ENCODE data around the gene RRP1B. TPM values are rescaled to one million over a fixed set of nuclear protein-coding genes. Genes with fewer than 3 reads are reported as not detected.

RRP1B gene
- total and polyA plus RNA-seq, 2 of the 13 experiments (the other 11 are each of a cell fraction or from before 2014, with no cell fraction given), result 16.3 to 46.2 TPM

DNA sequence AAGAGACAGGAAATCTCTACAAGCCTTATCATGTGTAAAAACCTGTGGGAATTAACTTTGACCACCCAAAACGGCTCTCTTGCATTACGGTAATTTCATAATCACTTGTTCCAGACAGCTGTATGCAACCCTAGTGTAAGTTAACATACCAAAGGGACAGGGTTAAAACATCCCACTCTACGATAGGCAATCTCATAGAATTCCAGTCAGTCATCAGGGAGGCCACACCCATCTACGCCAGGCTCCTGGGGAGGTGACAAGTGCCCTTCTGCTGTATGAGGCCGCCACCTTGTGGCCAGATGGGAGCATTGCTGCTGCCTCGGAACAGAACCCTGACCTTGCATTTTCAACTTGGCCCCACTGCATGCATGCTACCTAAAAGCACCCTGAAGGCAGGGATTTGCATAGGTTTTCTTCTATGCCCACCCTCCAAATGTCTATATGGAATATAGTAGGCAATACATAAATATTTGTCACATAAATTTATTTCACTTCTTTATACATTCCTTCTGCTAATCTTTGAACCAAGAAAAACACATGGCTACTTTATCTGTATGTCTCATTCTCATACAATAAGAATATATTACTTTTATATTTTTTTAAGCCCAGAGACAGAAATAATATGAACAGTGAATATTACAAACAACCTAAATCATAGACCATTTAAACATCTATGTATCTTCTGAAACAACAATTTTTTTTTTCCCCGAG is 12.7 kb upstream of the RRP1B start:
- BruUV-seq (replicated peaks), result no TSS peak
- no peaks in the 10 kb centered on the region for H3K27me3 ChIP-seq (ENCODE audit: control insufficient read depth in 1 of 2, insufficient read depth in 2 of 2, low read length in 2 of 2)
- H3K4me3 ChIP-seq (replicated peaks in 1 of 3; ENCODE audit: insufficient read depth in 1 of 3, low read depth in 2 of 3, low read length in 3 of 3), result no peak overlapping the region
- peaks cover 24% of the 10 kb centered on the region for H3K4me1 ChIP-seq (ENCODE audit: insufficient read depth, low read length)
- no peaks in the 10 kb centered on the region for H3K9me3 ChIP-seq (ENCODE audit: low read length)
- no peak overlapping the region for H3K27ac ChIP-seq (ENCODE audit: extremely low read length, insufficient read depth, low read length)
- WGBS (ENCODE audit: low lambda C conversion rate), result 26% methylated on average over 4 of the region's 7 CpGs
- peak overlapping the region; percentile 44 for H3K4me2 ChIP-seq (ENCODE audit: low read depth, low read length)
- in situ Hi-C loops (cut with HindIII; ENCODE audit: extremely low pct_ligation_motif_present, low pct_unique_long_range_greater_than_20kb), result no loop called here
- no peaks in the 10 kb centered on the region for H3K79me2 ChIP-seq (ENCODE audit: insufficient read depth, low read length)
- ChIA-PET POLR2A (interaction anchor here (1.5 kb wide), 1 partner anchor 27 kb away, joined by 4 read pairs; no protein-coding TSS in a partner anchor), CTCF (ENCODE audit: low intra/inter-chr PET ratio, low total read pairs) (interaction anchor here (1.8 to 2.8 kb wide), 2 partner anchors 35 to 436 kb away, joined by 12 to 17 read pairs; no protein-coding TSS in a partner anchor)
- H4K20me1 ChIP-seq (ENCODE audit: insufficient read depth, low read length), result no peaks in the 10 kb centered on the region
- H2AFZ ChIP-seq (ENCODE audit: low read length), result no peak overlapping the region
- H3K9ac ChIP-seq (ENCODE audit: insufficient read depth, low read depth, low read length), result no peak overlapping the region
- FAIRE-seq (peak; percentile 99), ATAC-seq (peak; percentile 98), DNase-seq (ENCODE audit: low spot score) (peak; percentile 90)
- no peaks in the 10 kb centered on the region for H3K36me3 ChIP-seq (replicated peaks in 1 of 2; ENCODE audit: control insufficient read depth in 1 of 2, insufficient read depth in 2 of 2, low read length in 2 of 2)
- intact Hi-C loops (cut with micrococcal nuclease; ENCODE audit: unreplicated experiment), result loop anchor here (5.0 kb wide), 2 partner anchors 304 to 334 kb away; no protein-coding TSS in a partner anchor
- TF ChIP-seq, protein P1, sequence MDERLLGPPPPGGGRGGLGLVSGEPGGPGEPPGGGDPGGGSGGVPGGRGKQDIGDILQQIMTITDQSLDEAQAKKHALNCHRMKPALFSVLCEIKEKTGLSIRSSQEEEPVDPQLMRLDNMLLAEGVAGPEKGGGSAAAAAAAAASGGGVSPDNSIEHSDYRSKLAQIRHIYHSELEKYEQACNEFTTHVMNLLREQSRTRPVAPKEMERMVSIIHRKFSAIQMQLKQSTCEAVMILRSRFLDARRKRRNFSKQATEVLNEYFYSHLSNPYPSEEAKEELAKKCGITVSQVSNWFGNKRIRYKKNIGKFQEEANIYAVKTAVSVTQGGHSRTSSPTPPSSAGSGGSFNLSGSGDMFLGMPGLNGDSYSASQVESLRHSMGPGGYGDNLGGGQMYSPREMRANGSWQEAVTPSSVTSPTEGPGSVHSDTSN (CRISPR knock-in tag; IDR thresholded peaks at IDR 0.05), result peak; percentile 35; the same call in 1 of the 2 replicates
- TF ChIP-seq PAF1 (CRISPR knock-in tag; IDR thresholded peaks at IDR 0.05) (no peak), PLRG1 (conservative IDR thresholded peaks at IDR 0.05) (no peak), ZIK1 (CRISPR knock-in tag; IDR thresholded peaks at IDR 0.05; ENCODE audit: borderline replicate concordance, low read depth) (no peak), EP300 (IDR thresholded peaks at IDR 0.05; ENCODE audit: low read depth in 2 of 2, low read length in 2 of 2) (no peak), EP300 (CRISPR knock-in tag; IDR thresholded peaks at IDR 0.05; ENCODE audit: borderline replicate concordance) (0 out of 2 replicates have a peak, but pooled peaks have one; percentile 15), MAFF (IDR thresholded peaks at IDR 0.05; ENCODE audit: low read depth, low read length) (peak; percentile 97), LCORL (IDR thresholded peaks at IDR 0.05) (no peak), LCORL (CRISPR knock-in tag; IDR thresholded peaks at IDR 0.05) (no peak), NCOR1 (IDR thresholded peaks at IDR 0.05; ENCODE audit: borderline replicate concordance, low read length) (peak; percentile 26; the same call in 1 of the 2 replicates)
- TF ChIP-seq, protein P2, sequence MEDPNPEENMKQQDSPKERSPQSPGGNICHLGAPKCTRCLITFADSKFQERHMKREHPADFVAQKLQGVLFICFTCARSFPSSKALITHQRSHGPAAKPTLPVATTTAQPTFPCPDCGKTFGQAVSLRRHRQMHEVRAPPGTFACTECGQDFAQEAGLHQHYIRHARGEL (CRISPR knock-in tag; IDR thresholded peaks at IDR 0.05), result no peak
- TF ChIP-seq, protein P3, sequence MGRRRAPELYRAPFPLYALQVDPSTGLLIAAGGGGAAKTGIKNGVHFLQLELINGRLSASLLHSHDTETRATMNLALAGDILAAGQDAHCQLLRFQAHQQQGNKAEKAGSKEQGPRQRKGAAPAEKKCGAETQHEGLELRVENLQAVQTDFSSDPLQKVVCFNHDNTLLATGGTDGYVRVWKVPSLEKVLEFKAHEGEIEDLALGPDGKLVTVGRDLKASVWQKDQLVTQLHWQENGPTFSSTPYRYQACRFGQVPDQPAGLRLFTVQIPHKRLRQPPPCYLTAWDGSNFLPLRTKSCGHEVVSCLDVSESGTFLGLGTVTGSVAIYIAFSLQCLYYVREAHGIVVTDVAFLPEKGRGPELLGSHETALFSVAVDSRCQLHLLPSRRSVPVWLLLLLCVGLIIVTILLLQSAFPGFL (CRISPR knock-in tag; IDR thresholded peaks at IDR 0.05), result no peak
- TF ChIP-seq, protein P4, sequence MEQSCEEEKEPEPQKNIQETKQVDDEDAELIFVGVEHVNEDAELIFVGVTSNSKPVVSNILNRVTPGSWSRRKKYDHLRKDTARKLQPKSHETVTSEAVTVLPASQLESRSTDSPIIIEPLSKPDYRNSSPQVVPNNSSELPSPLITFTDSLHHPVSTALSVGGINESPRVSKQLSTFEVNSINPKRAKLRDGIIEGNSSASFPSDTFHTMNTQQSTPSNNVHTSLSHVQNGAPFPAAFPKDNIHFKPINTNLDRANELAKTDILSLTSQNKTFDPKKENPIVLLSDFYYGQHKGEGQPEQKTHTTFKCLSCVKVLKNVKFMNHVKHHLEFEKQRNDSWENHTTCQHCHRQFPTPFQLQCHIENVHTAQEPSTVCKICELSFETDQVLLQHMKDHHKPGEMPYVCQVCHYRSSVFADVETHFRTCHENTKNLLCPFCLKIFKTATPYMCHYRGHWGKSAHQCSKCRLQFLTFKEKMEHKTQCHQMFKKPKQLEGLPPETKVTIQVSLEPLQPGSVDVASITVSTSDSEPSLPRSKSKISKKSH (CRISPR knock-in tag; IDR thresholded peaks at IDR 0.05; ENCODE audit: borderline replicate concordance), result no peak
- TF ChIP-seq, protein P5, sequence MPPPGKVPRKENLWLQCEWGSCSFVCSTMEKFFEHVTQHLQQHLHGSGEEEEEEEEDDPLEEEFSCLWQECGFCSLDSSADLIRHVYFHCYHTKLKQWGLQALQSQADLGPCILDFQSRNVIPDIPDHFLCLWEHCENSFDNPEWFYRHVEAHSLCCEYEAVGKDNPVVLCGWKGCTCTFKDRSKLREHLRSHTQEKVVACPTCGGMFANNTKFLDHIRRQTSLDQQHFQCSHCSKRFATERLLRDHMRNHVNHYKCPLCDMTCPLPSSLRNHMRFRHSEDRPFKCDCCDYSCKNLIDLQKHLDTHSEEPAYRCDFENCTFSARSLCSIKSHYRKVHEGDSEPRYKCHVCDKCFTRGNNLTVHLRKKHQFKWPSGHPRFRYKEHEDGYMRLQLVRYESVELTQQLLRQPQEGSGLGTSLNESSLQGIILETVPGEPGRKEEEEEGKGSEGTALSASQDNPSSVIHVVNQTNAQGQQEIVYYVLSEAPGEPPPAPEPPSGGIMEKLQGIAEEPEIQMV (CRISPR knock-in tag; IDR thresholded peaks at IDR 0.05; ENCODE audit: low read depth), result no peak
- TF ChIP-seq, protein P6, sequence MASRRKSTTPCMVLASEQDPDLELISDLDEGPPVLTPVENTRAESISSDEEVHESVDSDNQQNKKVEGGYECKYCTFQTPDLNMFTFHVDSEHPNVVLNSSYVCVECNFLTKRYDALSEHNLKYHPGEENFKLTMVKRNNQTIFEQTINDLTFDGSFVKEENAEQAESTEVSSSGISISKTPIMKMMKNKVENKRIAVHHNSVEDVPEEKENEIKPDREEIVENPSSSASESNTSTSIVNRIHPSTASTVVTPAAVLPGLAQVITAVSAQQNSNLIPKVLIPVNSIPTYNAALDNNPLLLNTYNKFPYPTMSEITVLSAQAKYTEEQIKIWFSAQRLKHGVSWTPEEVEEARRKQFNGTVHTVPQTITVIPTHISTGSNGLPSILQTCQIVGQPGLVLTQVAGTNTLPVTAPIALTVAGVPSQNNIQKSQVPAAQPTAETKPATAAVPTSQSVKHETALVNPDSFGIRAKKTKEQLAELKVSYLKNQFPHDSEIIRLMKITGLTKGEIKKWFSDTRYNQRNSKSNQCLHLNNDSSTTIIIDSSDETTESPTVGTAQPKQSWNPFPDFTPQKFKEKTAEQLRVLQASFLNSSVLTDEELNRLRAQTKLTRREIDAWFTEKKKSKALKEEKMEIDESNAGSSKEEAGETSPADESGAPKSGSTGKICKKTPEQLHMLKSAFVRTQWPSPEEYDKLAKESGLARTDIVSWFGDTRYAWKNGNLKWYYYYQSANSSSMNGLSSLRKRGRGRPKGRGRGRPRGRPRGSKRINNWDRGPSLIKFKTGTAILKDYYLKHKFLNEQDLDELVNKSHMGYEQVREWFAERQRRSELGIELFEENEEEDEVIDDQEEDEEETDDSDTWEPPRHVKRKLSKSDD (CRISPR knock-in tag; IDR thresholded peaks at IDR 0.05; ENCODE audit: low read depth), result no peak
